ENCODE data around the gene SEMA3D.

DNA sequence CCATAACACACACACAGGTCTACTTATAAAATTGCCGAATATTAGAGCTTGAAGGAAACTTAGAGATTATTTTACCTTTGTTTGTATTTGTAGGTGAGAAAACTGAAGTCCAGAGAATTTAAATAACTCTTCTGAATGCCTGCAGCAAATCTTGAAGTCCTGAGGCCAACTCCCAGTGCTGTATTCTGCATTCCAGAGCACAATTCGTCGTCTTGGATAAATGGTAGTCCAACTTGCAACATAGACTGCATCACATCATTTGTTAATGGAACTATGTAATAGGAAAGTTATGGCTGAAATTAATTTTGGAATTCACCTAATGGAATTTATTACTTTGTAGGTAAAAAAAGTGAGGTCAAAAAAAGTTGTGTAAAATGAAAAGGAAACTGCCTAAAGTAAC lies 37.3 kb upstream of the SEMA3D start:
- no peak for TF ChIP-seq POLR2A (IDR thresholded peaks at IDR 0.05; ENCODE audit: borderline replicate concordance, extremely low read depth, insufficient read depth, insufficient read length)
- no peak for TF ChIP-seq YY1 (IDR thresholded peaks at IDR 0.05; ENCODE audit: extremely low read depth, insufficient replicate concordance, low read depth, low read length)
- TF ChIP-seq, protein P1, sequence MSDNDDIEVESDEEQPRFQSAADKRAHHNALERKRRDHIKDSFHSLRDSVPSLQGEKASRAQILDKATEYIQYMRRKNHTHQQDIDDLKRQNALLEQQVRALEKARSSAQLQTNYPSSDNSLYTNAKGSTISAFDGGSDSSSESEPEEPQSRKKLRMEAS (IDR thresholded peaks at IDR 0.05), result no peak
- TF ChIP-seq CTCF (IDR thresholded peaks at IDR 0.05 in 2 of 3, conservative IDR thresholded peaks at IDR 0.05 in 1 of 3; ENCODE audit: borderline replicate concordance in 1 of 3, insufficient read depth in 1 of 3, low read depth in 2 of 3, low read length in 2 of 3), result no peak
- TF ChIP-seq EZH2 (IDR thresholded peaks at IDR 0.05), result no peak
- no peak for TF ChIP-seq POLR2AphosphoS5 (IDR thresholded peaks at IDR 0.05; ENCODE audit: low read depth, low read length)
- TF ChIP-seq ZFX (IDR thresholded peaks at IDR 0.05), result no peak
- TF ChIP-seq REST (IDR thresholded peaks at IDR 0.05; ENCODE audit: low read depth), result no peak
- TF ChIP-seq ZBTB33 (IDR thresholded peaks at IDR 0.05; ENCODE audit: extremely low read depth, insufficient replicate concordance, low read length), result no peak
